Activated CD4-positive, CD25-positive, alpha-beta regulatory T cell (primary cell): Measurements from ENCODE around the gene MMD2.

Source experiments
- DNase-seq, 4 experiments: peaks; one replicate each; lab custom pipeline; 2025; lab: John Stamatoyannopoulos, UW

The MMD2 gene

DNA sequence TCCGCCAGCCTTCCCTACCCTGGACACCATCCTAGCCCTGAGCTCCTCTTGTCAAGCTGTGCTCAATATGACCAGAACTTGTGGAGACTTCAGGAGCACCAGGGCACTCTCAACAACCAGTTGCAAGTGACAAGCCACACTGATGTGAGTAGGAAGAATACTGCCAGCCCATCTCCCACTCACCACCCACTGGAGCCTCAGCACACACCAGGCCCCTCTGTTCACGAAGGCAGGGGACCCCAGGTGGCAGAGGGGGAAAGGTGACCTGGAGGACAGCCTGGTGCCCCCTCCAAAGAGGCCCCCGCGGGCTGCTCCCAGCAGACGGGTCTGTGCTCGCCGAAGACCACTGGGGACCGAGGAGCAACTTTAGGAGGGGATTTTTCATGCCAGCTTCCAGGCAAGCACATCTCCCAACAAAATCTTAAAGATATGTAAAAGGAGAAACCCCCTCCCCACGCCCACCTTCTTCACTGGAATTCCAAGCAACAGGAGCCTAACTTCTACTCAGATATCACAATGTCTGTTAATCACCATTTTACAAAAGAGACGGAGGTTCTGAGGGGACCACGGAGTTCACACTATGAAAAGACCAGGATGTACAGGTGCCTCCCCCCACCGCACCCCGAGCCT lies 1.0 kb downstream of the MMD2 start:
- no peak for DNase-seq

DNA sequence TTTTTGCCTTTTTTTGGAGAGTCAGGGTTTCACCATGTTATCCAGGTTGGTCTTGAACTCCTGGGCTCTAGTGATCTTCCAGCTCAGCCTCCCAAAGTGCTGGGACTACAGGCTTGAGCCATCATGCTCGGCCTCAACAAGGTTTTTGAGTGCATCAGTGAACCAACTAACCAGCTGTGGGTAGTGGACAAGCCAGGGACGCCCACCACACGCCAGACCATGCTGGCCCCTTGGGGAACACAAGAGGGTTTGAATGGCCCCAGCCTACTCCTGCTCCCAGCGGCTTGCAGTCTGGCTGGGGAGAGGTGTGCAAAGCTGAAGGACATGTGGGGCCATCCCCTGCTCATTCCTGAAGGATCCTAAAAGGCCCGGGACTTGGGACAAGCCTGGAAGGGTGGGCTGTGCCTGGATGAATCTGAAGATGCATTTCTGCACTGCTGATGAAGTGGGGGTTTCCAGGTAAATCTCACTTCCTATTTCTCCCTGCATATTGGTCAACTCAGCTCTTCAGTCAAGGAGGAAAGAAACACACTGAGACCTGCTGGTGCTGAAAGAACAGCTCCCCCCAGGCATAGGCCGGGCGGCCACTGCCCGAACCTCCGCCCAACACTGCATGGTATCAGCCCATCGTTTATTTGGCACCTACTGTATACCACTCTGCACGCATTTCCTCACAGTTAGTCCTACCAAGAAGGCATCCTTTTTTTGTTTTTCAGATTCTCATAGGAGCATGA lies 6.9 kb downstream of the MMD2 start:
- no peak for DNase-seq

GRCh38 chr7:4951304-4951703 lies 7.7 kb downstream of the MMD2 start:
- no peak for DNase-seq

DNA sequence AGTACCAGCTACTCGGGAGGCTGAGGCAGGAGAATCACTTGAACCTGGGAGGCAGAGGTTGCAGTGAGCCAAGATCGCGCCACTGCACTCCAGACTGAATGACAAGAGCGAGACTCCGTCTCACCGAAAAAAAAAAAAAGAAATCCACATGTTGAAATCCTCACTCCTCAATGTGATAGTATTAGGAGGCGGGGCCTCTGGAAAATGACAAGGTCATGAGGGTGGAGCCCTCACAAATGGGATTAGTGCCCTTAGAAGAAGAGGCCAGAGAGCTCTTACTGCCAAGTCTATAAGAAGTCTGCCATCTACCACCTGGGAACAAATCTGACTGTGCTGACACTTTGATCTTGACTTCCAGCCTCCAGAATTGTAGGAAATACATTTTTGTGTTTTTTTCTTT lies 10.6 kb downstream of the MMD2 start:
- no peak for DNase-seq

DNA sequence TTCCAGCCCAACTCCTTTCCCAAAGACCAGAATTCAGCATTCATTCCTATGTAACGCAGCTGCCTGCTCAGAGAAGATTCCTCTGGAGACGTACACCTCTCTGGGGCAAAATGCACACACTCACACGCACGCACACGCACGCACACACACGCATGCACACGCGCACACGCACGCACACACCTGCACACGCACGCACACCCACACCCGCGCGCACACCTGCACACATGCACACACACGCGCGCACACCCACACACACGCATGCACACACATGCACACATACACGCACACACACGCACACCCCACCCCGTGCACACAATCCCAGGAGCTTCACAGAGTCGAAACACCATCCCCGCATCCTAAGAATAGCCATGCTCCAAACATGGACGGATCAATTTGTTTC lies 13.0 kb downstream of the MMD2 start:
- no peak for DNase-seq

GRCh38 chr7:4944939-4945338 lies 14.0 kb downstream of the MMD2 start:
- no peak for DNase-seq

DNA sequence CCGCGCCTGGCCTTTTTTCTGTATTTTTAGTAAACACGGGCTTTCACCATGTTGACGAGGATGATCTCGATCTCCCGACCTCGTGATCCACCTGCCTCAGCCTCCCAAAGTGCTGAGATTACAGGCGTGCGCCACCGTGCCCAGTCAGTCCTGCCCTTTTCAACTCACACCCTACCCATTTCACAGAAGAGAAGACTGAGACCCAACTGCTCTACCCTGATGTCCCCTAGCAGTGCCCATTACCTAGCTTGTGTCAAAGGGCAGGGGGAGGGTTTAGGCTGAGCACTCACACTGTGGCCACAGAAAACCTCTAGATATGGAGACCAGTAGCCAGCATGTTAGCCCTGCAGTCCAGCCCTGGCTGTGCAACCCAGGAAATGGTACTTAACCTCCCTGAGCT lies 15.7 kb downstream of the MMD2 start:
- no peak for DNase-seq

- DNase-seq = no peak
Measured at GRCh38 chr7:4939971-4940728, 18.8 kb downstream of the MMD2 start.

DNA sequence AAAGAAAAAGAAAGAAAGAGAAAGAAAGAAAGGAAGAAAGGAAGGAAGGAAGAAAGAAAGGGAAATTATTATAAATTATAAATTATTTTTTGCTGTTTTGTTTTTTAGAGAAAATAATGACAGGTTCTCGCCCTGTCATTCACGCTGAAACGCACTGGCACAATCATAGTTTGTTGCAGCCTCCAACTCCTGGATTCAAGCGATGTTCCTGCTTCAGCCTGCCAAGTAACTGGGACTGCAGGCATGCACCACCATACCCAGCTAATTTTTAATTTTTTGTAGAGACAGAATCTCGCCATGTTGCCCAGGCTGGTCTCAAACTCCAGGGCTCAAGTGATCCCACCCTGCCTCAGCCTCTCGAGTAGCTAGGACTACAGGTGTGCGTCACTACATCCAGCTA lies 21.6 kb downstream of the MMD2 start:
- no peak for DNase-seq

DNA sequence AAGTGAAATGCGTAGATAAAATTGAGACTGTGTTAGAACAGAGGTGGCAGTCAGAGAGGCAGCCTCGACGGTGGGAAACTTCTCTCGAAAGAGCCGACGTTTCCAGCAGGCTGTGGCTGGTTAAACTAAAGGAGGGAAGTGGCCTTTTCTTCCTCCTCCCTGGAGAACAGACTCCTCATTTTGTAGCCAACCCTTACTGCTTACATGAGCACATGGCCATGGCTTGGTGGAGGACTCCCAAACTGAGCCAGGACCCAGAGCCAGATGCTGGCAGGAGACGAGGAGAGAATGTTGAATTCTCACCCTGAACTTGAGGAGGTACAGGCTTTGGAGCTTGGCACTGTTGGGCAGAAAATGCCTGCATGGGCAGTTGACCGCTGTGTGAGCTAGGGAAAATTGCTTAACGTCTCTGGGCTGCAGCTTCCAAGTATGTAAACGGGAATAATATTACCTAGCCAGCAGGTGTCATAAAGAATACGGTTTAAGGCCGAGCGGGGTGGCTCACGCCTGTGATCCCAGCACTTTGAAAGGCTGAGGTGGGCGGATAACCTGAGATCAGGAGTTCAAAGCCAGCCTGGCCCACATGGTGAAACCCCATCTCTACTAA lies 24.5 kb downstream of the MMD2 start:
- DNase-seq = no peak

- no peak for DNase-seq
Measured at GRCh38 chr7:4931943-4932342, 27.0 kb downstream of the MMD2 start.

GRCh38 chr7:4929005-4929404 lies 30.0 kb downstream of the MMD2 start:
- DNase-seq = no peak

- DNase-seq = no peak
Measured at GRCh38 chr7:4928445-4928844, 30.5 kb downstream of the MMD2 start.

GRCh38 chr7:4919969-4920766 lies 38.8 kb downstream of the MMD2 start:
- DNase-seq = no peak

- no peak for DNase-seq
Measured at GRCh38 chr7:4916113-4916512, 42.9 kb downstream of the MMD2 start.

- DNase-seq = no peak
Measured at GRCh38 chr7:4911111-4911828, 47.7 kb downstream of the MMD2 start.

- no peak for DNase-seq
Measured at GRCh38 chr7:4906682-4907081, 52.3 kb downstream of the MMD2 start.

DNA sequence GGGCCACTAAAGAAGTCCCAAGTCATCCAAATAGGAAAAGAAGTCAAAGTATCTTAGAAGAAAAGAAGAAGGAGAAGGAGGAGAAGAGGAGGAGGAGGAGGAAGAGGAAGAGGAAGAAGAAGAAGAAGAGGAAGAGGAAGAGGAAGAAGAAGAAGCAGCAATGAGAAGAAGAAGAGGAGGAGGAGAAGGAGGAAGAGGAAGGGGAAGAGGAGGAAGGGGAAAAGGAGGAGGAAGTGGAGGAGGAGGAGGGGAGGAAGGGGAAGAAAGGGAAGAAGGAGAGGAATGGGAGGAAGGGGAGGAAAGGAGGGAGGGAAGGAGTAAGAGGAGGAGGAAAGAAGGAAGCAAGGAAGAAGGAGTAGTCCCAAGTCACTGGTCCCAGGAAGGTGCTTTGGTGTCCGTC lies 53.8 kb downstream of the MMD2 start:
- no peak for DNase-seq

- DNase-seq = no peak
Measured at GRCh38 chr7:4904346-4904745, 54.6 kb downstream of the MMD2 start.

DNA sequence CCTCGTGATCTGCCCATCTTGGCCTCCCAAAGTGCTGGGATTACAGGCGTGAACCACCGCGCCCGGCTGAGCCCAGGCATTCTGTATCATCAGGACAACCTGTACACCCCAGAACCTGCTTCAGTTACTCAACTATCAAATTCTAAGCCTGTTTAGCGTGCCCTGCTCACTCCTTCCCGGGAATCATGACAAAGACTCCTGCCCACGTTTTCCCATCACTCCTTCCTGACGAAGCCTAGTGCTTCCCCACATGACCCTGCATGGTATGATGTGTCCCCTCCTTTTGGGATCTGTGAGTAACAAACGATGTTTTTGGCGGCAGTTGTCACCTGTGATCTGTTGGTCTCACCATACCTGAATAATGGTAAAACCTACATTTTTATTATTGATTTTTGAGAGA lies 63.2 kb downstream of the MMD2 start:
- no peak for DNase-seq

DNA sequence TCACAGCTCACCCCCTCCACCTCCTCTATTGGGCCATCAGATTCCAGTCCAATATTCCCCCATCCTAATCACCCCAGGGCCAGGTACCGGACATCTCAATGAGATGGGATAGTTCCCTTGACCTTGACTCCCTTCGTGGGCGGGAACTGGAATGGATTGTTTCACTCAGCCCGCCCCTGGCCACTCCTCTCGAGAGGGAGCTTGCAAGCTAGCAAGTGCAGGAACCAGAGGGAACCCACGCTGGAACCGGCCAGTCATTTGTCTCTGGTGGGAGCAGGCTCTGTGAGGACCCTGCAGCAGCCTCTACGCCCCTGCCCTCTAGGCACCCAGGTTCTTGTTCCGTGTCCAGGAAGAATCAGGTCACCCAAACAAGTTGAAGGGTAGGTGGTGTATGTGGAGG lies 64.5 kb downstream of the MMD2 start:
- DNase-seq = no peak
